ENCODE data around the gene PXK.

DNA sequence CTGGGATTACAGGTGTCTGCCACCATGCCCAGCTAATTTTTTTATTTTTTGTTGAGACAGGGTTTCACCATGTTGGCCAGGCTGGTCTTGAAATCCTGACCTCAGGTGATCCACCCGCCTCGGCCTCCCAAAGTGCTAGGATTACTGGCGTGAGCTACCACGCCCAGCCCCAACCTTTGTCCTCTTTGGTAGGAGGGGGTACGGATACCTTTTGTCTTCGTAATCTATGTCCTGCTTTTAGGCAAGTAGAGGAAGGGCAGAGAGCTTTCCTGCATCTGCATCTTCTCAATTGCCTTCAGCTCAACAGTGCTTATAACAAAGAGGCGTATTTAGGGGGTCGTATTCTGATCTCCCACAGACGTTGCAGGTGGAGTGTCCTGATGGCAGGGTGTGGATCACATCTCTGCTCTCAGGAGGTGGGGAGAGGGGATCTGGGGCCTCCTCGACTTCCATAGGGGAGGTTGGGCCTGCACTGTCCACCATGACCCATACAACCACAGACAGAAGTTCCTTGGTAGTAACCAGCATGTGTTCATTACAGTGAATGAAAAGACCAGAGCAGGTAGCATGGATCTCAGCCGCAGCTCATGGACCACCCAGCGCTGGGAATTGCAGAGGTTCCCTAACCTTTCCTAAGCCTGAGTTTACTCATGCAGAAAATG is 137.8 kb downstream of the PXK start:
- TF ChIP-seq, protein P1, sequence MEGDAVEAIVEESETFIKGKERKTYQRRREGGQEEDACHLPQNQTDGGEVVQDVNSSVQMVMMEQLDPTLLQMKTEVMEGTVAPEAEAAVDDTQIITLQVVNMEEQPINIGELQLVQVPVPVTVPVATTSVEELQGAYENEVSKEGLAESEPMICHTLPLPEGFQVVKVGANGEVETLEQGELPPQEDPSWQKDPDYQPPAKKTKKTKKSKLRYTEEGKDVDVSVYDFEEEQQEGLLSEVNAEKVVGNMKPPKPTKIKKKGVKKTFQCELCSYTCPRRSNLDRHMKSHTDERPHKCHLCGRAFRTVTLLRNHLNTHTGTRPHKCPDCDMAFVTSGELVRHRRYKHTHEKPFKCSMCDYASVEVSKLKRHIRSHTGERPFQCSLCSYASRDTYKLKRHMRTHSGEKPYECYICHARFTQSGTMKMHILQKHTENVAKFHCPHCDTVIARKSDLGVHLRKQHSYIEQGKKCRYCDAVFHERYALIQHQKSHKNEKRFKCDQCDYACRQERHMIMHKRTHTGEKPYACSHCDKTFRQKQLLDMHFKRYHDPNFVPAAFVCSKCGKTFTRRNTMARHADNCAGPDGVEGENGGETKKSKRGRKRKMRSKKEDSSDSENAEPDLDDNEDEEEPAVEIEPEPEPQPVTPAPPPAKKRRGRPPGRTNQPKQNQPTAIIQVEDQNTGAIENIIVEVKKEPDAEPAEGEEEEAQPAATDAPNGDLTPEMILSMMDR (IDR thresholded peaks at IDR 0.05) = no peak
- TF ChIP-seq POLR2A (IDR thresholded peaks at IDR 0.05) (no peak), EP300 (IDR thresholded peaks at IDR 0.05) (no peak)

All from tibial nerve (tissue), 4 donors.